ENCODE measurements around the gene EEF1G. TPM values are rescaled to one million over a fixed set of nuclear protein-coding genes. Genes with fewer than 3 reads are reported as not detected.

EEF1G gene
- total and polyA plus RNA-seq, 2 of the 13 experiments (the other 11 are each of a cell fraction or from before 2014, with no cell fraction given) = 1,787 to 2,144 TPM

DNA sequence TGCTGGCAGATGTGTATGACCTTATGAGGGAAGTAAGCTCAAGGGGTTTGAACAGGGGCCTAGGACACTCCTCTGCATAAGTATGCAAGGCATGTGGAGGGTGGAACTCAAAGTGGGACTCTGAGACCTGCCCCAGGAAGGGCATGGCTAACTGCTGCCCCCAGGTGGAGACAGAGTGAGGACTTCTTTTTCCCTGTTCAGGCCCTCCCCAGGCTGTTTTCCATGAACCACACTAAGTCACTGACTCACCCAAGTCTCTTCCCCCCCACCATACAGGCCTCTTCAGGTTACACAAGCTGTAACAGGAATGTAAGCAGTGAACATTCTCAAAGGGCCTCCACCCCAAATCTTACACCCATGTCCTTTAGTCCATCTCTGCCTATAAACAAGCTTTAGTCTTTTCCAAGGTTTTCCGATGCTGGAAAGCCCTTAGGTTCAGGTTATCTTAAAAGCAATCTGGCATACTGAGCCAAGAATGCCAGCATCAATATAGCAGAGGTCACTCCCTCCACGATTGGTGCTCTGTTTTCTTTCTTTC is 13.1 kb downstream of the EEF1G start (continued):
- TF ChIP-seq, protein P1, sequence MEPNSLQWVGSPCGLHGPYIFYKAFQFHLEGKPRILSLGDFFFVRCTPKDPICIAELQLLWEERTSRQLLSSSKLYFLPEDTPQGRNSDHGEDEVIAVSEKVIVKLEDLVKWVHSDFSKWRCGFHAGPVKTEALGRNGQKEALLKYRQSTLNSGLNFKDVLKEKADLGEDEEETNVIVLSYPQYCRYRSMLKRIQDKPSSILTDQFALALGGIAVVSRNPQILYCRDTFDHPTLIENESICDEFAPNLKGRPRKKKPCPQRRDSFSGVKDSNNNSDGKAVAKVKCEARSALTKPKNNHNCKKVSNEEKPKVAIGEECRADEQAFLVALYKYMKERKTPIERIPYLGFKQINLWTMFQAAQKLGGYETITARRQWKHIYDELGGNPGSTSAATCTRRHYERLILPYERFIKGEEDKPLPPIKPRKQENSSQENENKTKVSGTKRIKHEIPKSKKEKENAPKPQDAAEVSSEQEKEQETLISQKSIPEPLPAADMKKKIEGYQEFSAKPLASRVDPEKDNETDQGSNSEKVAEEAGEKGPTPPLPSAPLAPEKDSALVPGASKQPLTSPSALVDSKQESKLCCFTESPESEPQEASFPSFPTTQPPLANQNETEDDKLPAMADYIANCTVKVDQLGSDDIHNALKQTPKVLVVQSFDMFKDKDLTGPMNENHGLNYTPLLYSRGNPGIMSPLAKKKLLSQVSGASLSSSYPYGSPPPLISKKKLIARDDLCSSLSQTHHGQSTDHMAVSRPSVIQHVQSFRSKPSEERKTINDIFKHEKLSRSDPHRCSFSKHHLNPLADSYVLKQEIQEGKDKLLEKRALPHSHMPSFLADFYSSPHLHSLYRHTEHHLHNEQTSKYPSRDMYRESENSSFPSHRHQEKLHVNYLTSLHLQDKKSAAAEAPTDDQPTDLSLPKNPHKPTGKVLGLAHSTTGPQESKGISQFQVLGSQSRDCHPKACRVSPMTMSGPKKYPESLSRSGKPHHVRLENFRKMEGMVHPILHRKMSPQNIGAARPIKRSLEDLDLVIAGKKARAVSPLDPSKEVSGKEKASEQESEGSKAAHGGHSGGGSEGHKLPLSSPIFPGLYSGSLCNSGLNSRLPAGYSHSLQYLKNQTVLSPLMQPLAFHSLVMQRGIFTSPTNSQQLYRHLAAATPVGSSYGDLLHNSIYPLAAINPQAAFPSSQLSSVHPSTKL (CRISPR knock-in tag; IDR thresholded peaks at IDR 0.05) = peak; percentile 21; the same call in 1 of the 2 replicates
- TF ChIP-seq RAD21 (CRISPR knock-in tag; IDR thresholded peaks at IDR 0.05) = peak; percentile 95
- peak; percentile 46; the same call in 1 of the 2 replicates for TF ChIP-seq GFI1 (CRISPR knock-in tag; IDR thresholded peaks at IDR 0.05; ENCODE audit: borderline replicate concordance)
- TF ChIP-seq DMAP1 (CRISPR knock-in tag; IDR thresholded peaks at IDR 0.05) = 0 out of 2 replicates have a peak, but pooled peaks have one; percentile 36
- peak; percentile 59; the same call in 1 of the 2 replicates for TF ChIP-seq SALL1 (CRISPR knock-in tag; IDR thresholded peaks at IDR 0.05)
- TF ChIP-seq MTA1 (CRISPR knock-in tag; IDR thresholded peaks at IDR 0.05; ENCODE audit: borderline replicate concordance) = no peak
- TF ChIP-seq ZHX2 (IDR thresholded peaks at IDR 0.05; ENCODE audit: low read depth) = no peak
- no peak for TF ChIP-seq ZHX2 (CRISPR knock-in tag; IDR thresholded peaks at IDR 0.05; ENCODE audit: borderline replicate concordance)
- TF ChIP-seq ZBTB42 (CRISPR knock-in tag; IDR thresholded peaks at IDR 0.05) = no peak
- peak; percentile 86 for TF ChIP-seq ZNF317 (CRISPR knock-in tag; IDR thresholded peaks at IDR 0.05)
- no peak for TF ChIP-seq DDIT3 (CRISPR knock-in tag; IDR thresholded peaks at IDR 0.05)
- TF ChIP-seq ZNF816 (CRISPR knock-in tag; IDR thresholded peaks at IDR 0.05; ENCODE audit: borderline replicate concordance) = no peak
- TF ChIP-seq KMT2B (CRISPR knock-in tag; IDR thresholded peaks at IDR 0.05) = 0 out of 2 replicates have a peak, but pooled peaks have one; percentile 27
- 0 out of 4 replicates have a peak, but pooled peaks of 1 of the 2 experiments have one; percentile 35 for TF ChIP-seq KLF16 (CRISPR knock-in tag; IDR thresholded peaks at IDR 0.05)
- peak; percentile 33; the same call in 1 of the 2 replicates for TF ChIP-seq CC2D1A (CRISPR knock-in tag; IDR thresholded peaks at IDR 0.05)
- TF ChIP-seq NR3C1 (CRISPR knock-in tag; IDR thresholded peaks at IDR 0.05) = no peak
- TF ChIP-seq CHD2 (IDR thresholded peaks at IDR 0.05; ENCODE audit: low read depth, low read length) = no peak

Data from HepG2 (cell line).